Thyroid gland (tissue), 4 donors: Measurements from ENCODE around the gene GPR107.

ENCODE experiments used
- CTCF ChIP-seq, 6 experiments: fragments of 200-600 bp in 3 of 6; fragments of 450-650 bp in 3 of 6; sonication (generic) in 3 of 6; IDR thresholded peaks; one replicate each; pipeline ENCODE4 v1.5.1; 2016 to 2019; ENCODE audit warnings: antibody characterized with exemption in 6 of 6, mild to moderate bottlenecking in 2 of 6, inconsistent platforms in 1 of 6, moderate library complexity in 1 of 6
- POLR2A ChIP-seq, 2 donors: fragments of 450-650 bp; IDR thresholded peaks; one replicate each; pipeline ENCODE4 v1.6.1; 2017; ENCODE audit warnings: antibody characterized with exemption in 2 of 2, mild to moderate bottlenecking in 2 of 2, moderate library complexity in 1 of 2

DNA sequence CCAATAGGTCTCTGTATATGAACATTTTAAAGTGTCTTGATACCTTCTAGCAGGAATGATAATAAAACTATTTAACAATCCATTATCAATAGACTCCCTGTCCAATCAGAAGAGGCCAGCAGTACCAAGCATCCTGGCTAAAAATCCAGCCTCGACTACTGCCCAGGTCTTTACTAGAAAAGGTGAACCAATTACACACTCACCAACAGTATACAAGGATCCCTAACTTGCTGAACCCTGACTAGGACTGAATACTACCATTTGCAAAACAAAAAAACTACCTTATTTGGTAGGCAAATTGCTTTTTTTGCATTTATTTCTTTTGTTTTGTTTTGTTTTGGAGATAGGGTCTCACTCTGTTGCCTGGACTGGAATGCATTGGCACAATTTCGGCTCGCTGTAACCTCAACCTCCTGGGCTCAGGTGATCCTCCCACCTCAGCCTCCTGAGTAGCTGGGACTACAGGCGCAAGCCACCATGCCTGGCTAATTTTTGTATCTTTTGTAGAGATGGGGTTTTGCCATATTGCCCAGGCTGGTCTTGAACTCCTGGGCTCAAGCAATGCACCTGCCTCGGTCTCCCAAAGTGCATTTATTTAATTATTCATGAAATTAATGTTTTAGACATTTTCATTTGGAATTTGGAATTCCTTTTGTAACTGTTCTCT is 38.2 kb upstream of the GPR107 start:
- TF ChIP-seq POLR2A (IDR thresholded peaks at IDR 0.05) (no peak), CTCF (IDR thresholded peaks at IDR 0.05) (no peak)
